Neural crest cell (in vitro differentiated cells): ENCODE data around the gene DAAM2. TPM values are rescaled to one million over a fixed set of nuclear protein-coding genes. Genes with fewer than 3 reads are reported as not detected.

Experiments
- DNase-seq: peaks from one replicate; pipeline ENCODE4 v3.0.0; 2021; ENCODE audit warnings: low read depth, mixed read lengths, low spot score
- H3K27ac Mint-ChIP-seq: one replicate; pipeline ENCODE4 v1.8.0; 2021; ENCODE audit warnings: mild to moderate bottlenecking, mixed read lengths; ENCODE audit not compliant: unreplicated experiment
- H3K27me3 Mint-ChIP-seq: 2 replicates; pipeline ENCODE4 v1.8.0; 2021; ENCODE audit warnings: low read depth, mild to moderate bottlenecking, mixed read lengths
- H3K36me3 Mint-ChIP-seq: 2 replicates; pipeline ENCODE4 v1.8.0; 2021; ENCODE audit warnings: low read depth, mild to moderate bottlenecking, mixed read lengths
- H3K4me1 Mint-ChIP-seq: 2 replicates; pipeline ENCODE4 v1.8.0; 2021; ENCODE audit warnings: mixed read lengths
- H3K4me3 Mint-ChIP-seq: one replicate; pipeline ENCODE4 v1.8.0; 2021; ENCODE audit warnings: mild to moderate bottlenecking, mixed read lengths
- H3K9me3 Mint-ChIP-seq: 2 replicates; pipeline ENCODE4 v1.8.0; 2021; ENCODE audit warnings: mixed read lengths
- CTCF ChIP-seq: fragments of 200-600 bp; sonication (generic); conservative IDR thresholded peaks from 2 replicates; pipeline ENCODE4 v1.5.0; 2021; ENCODE audit warnings: antibody characterized with exemption, mild to moderate bottlenecking
- total RNA-seq: library from RNA; stranded (reverse); gene quantifications from 2 replicates; pipeline ENCODE4 v1.2.1, GENCODE V29; 2021

DAAM2 gene
- total RNA-seq, 1 donor from 2014 or later: 17.6 TPM

GRCh38 chr6:39936857-39937256, 144.7 kb downstream of the DAAM2 start:
- H3K36me3 Mint-ChIP-seq: no peaks in the 10 kb centered on the region

DNA sequence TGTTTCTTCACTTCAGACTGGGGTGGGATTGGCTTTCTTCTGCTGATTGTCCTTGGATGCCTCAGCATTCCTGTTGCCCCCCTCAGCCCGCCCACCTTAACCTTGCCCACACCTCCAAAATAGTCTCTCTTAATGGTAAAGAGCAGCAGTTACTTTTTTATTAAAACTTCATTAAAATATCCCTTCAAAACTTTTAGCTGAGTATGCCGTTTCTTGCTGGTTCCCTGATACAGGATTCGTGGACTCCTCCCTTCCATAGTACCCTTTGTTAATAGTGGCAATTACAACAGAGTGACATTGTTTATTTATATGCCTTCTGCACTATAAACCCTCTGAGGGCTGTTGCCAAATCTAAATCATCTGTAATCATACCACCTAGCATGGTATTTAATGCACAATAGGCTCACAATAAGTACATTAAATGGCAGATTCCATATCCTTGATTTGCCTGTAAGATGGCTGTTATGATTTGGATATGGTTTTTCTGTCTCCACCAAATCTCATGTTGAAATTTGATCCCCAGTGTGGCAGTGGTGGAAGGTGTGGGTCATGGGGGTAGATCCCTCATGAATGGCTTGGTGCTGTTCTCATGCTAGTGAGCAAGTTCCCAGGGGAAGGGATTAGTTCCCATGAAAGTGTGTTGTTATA, 145.6 kb downstream of the DAAM2 start:
- no peak overlapping the region for H3K4me3 Mint-ChIP-seq
- peaks cover 29% of the 10 kb centered on the region for H3K4me1 Mint-ChIP-seq
- no peaks in the 10 kb centered on the region for H3K27me3 Mint-ChIP-seq
- H3K9me3 Mint-ChIP-seq: no peaks in the 10 kb centered on the region
- H3K36me3 Mint-ChIP-seq: no peaks in the 10 kb centered on the region
- DNase-seq: no peak
- no peak for TF ChIP-seq CTCF
- H3K27ac Mint-ChIP-seq: no peak overlapping the region

More at GRCh38 chr6:39936857-39937256, 144.7 kb downstream of the DAAM2 start:
- no peak for DNase-seq
- TF ChIP-seq CTCF: no peak
- Mint-ChIP-seq H3K27me3 (no peaks in the 10 kb centered on the region), H3K27ac (no peak overlapping the region), H3K4me1 (peaks cover 39% of the 10 kb centered on the region), H3K9me3 (no peaks in the 10 kb centered on the region), H3K4me3 (peak overlapping the region; percentile 2)

DNA sequence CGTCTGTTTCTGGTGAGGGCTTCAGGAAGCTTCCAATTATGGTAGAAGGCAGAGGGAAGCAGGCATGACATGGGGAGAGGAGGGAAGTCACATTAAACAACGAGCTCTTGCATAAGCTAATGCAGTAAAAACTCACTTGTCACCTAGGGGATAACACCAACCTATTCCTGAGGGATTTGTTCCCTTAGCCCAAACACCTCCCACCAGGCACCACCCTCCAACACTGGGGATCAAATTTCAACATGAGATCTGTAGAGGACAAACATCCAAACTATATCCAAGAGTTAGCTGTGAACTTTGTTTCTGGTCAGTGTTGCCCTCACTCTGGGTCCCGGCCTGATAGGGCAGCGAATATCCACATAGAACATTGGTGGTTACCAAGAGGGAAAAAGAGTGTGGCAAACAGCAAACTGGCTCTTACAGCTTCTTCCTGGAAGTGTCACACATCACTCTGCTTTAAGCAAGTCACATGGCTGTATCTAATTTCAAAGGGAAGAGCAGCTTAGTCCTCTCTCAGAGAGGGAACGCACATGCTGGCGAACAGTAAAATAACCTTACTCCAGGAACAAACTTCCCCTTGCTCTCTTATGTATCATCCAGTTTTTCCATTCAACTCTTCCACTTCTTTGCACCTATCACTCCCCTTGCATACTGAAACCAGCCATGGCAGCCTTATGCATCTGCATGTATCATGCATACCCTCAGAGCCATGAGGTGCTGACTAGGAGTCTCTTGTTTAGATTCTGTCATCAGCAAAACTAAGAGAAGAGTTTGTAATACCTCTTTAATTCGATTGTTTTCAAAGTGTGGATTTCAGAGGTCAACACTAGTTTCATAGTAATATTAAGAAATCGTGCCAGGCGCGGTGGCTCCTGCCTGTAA, 146.8 kb downstream of the DAAM2 start:
- Mint-ChIP-seq H3K36me3 (no peaks in the 10 kb centered on the region), H3K4me1 (peaks cover 18% of the 10 kb centered on the region), H3K27me3 (no peaks in the 10 kb centered on the region), H3K27ac (no peak overlapping the region), H3K9me3 (no peaks in the 10 kb centered on the region), H3K4me3 (no peak overlapping the region)
- no peak for DNase-seq
- TF ChIP-seq CTCF: no peak

GRCh38 chr6:39941138-39941537, 149.0 kb downstream of the DAAM2 start:
- H3K27ac Mint-ChIP-seq: no peak overlapping the region
- H3K27me3 Mint-ChIP-seq: no peaks in the 10 kb centered on the region
- H3K4me3 Mint-ChIP-seq: no peak overlapping the region
- TF ChIP-seq CTCF: no peak
- no peak for DNase-seq
- peaks cover 14% of the 10 kb centered on the region for H3K4me1 Mint-ChIP-seq
- H3K9me3 Mint-ChIP-seq: no peaks in the 10 kb centered on the region
- no peaks in the 10 kb centered on the region for H3K36me3 Mint-ChIP-seq

DNA sequence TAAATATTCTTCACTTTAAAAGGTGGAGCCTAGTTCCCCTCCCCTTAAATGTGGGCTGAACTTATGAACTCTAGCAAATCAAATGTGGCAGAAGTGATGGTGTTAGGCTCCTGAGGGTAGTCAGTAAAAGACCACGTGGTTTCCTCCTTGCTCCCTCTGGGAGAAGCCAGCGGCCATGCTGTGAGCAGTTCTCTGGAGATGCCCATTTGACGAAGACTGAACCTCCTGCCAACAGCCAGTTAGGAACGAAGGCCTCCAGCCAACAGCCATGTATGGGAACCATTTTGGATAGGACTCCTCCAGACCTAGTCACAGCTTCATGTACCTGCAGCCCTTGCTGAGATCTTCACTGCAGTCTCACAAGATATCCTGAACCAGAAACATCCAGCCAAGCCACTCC, 149.6 kb downstream of the DAAM2 start:
- Mint-ChIP-seq H3K9me3 (no peaks in the 10 kb centered on the region), H3K27ac (no peak overlapping the region), H3K36me3 (no peaks in the 10 kb centered on the region), H3K4me3 (no peak overlapping the region), H3K4me1 (peaks cover 14% of the 10 kb centered on the region), H3K27me3 (no peaks in the 10 kb centered on the region)
- no peak for TF ChIP-seq CTCF
- no peak for DNase-seq
